Sciatic nerve (tissue), 2 donors: ENCODE data around the gene FAM221B. TPM values are rescaled to one million over a fixed set of nuclear protein-coding genes. Genes with fewer than 3 reads are reported as not detected.

Experiments used
- ATAC-seq: fragments of 200-7000 bp; cut with Tn5 transposase; one replicate; pipeline ENCODE4 v1.9.1; 2020; ENCODE audit warnings: mild to moderate bottlenecking, moderate library complexity
- DNase-seq: peaks from one replicate; pipeline ENCODE4 v3.0.0-alpha.2; 2020; ENCODE audit warnings: low spot score
- intact Hi-C: fragments of 100-400 bp; cut with DNase I; formaldehyde crosslinking; loops from one replicate; pipeline ENCODE4 v1.14.2; 2022
- total RNA-seq: library from RNA; stranded (reverse); fragmentation: NEBNext Ultra II Directional; extraction: Animal tissue kit (Norgen Biotek cat#: 25700); gene quantifications from one replicate; pipeline ENCODE4 v1.2.1, GENCODE V29; 2021
- donor health status: DM: no; HTN: no; CAD: no.
- donor health status: DM: no; HTN: no; CAD: no.

The FAM221B gene
- total RNA-seq, 1 donor from 2014 or later = not detected

DNA sequence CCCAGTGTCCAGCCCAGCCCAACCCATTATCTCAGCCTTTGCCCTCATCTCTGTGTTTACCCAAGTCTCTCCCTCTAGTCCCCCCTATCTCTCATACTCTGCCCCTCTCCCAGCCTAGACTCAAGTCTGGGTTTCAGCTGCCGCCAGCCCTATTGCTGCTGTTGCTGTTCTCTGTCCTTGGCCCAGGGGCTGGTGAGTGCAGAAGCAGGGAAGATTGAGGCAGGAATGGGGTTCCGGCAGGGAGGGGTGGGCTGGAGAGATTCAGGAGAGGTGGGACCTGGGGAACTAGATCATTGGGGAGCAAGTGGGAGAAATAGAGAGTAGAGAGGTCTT lies 1.2 kb upstream of the FAM221B start:
- DNase-seq (no peak), ATAC-seq (no peak)
- intact Hi-C loops = no loop called here

DNA sequence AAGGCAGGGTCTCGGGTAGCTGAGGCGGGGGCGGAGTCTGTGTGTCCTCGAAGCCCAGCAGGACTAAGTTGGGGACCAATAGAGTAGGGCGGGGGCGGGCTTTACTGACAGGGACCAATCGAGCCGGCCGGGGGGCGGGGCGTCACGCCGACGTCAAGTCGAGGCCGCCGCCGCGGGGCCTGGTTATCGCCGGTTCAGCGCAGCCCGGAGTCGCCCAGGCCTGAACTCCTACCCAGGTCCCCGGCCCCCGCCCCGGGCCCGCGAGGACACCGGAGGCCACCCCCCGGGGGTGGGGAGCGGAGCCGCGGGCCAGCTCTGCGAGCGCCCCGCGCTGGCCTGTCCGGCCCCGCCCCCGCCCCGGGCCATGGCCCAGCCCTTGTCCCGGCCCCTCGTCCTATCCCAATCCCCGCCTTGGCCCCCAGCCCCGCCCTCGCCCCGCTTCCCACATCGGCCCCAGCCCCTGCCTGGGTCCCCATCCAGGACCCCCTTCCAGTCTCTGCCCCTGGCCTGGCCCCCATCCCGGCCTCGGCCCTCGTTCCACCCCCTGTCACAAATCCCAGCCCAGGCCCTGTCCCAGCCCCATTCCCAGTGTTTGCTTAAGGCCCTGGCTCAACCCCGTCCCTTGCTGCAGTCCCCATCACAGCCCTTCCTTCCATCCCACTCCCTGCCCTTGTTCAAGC lies 692 bp upstream of the FAM221B start, which contains the start of gene TMEM8B:
TMEM8B (plus strand) TSS at position 145 of the 680 bp plus-strand sequence; CDS start at position 365, 220 bp downstream.
- peak; percentile 99 for DNase-seq
- peak; percentile 91 for ATAC-seq
- intact Hi-C loops = no loop called here

DNA sequence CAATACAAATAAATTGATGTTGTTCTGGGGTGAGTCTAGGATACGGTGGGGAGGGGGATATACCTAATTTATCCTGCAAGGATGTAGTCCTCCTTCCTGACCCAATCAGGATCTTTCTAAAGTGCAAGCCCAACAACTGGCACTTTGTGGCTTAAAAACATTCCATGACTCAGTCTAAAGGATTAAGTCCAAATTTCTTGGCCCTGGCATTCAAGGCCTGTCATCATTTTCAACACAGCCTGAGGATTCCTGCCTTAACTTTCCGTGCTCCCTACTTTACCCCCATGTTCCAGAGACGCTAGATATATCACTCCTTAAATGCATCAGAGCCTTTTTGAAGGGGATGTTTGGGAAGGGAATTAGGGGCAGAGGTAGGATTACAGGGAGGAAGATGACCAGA lies 1.0 kb downstream of the FAM221B start:
- intact Hi-C loops = no loop called here

GRCh38 chr9:35826071-35826701 lies 2.3 kb downstream of the FAM221B start:
- intact Hi-C loops = no loop called here
- DNase-seq = no peak
- peak; percentile 44 for ATAC-seq

More for the DNA sequence above, 1.0 kb downstream of the FAM221B start:
- ATAC-seq (no peak), DNase-seq (no peak)

DNA sequence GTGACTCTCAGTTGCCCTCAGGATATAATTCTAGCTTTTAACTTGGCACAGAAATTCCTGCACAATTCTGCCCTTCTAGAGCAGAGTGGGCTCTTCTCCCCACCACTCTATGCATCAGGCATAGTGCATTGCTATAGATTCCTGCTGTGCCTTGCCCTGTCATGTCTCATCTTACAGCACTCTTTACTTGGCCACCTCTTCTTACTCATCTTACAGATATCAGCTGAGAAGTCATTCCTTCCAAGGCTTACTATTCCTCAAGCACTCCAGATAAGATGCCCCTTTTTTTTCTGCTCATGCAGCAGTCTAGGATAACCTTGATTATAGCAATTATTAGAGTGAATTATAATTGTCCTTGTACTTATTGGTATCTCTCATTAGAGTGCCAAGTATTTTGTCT lies 5.6 kb downstream of the FAM221B start:
- ATAC-seq = no peak
- intact Hi-C loops = no loop called here
- DNase-seq = no peak

DNA sequence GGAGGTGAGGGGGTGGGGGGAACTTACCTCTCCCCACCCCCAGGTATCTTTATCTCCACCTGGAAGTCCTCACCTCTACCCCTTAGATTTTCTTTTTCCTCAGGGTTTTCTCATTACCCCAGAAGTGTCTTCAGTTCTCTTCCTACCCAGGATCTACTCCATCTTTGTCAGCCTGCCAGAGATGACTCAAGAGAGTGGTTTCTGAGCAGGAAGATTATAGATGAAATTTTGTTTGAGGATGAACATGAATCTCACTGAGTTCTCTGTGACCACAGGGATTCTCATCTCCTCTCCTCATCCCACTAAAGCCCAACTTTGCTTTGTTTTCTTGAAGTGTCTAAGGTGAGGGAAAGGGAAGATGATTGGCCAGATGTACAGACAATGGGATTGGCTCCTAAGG lies 8.5 kb downstream of the FAM221B start:
- no peak for DNase-seq
- intact Hi-C loops = no loop called here
- no peak for ATAC-seq

DNA sequence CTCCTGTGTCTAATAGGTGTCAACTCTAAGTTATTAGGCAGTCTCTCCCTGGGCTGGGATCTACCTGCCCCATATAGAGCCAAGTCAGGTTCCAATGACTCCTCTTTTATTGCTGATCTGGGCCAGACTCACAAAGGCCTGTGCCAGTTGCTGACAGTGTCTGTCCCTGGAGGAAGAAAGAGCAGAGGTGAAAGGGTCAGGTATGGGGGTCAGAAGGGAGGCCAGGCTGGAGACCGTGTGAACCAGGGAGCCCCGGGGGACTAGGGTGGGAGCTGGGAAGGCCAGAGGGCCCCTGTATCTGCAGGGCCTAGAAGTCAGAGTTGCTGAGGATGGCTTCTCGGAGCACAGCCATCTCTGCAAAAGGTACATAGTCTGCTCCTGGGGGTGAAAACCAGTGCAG lies 10.2 kb downstream of the FAM221B start:
- ATAC-seq (no peak), DNase-seq (peak; percentile 55)
- intact Hi-C loops = no loop called here

DNA sequence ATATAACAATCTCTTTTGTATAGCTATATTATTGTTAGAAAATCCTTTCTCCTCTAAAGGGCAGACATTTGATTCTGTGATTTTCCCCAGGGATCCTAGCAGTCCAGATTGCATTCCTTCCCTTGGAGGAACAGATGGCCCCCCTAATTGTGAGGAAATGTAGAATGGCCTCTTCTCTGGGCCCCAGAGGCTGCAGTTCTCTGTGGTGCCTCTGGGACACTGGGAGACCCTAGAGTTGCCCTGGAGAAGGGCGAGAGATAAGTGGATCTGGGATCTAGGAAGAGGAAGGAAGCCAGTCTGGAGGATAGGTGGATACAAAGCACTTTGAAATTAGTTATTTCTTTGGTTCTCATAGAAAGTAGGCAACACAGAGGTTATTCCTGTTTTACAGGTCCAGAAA lies 11.8 kb downstream of the FAM221B start:
- ATAC-seq = no peak

DNA sequence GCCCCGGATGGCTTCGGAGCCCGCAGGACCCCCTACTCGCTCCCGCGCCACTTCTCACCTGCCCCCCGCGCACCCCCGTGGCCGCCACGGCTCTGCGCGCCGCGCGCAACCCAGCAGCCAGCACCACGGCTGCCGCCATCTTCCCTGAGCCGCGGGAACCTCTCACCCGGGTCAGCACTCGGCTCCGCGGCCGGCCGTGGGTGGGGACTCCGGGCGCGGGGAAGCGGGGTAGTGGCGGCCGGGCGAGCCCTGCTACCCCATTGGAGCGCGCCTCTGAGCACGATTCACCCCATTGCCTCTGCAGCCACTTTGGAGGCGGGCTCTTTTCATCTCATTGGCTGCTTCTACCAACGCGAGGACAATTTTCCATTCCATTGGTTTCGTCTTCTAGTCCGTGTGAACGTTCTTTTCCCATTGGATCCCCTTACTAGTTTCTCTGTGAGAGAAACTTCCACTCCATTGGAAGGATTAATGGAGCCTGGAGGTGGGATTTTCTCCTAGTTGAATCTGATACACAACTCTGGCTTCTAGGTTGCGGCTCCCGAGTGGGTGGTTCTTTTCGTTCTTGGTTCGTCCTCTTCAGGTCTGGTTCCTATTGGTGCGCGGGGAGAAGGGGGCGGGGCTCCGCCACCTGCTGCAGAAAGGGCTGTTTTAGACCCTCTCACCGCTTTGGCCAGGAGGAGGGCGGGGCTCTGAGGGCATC lies 13.5 kb downstream of the FAM221B start, which contains the start of gene HINT2:
HINT2 (minus strand) TSS at position 202 of the 703 bp plus-strand sequence; CDS start at position 139, 63 bp downstream.
- DNase-seq (peak; percentile 95), ATAC-seq (peak; percentile 95)
- intact Hi-C loops = no loop called here

More for the DNA sequence above, 11.8 kb downstream of the FAM221B start:
- intact Hi-C loops = no loop called here
- DNase-seq = peak; percentile 30

DNA sequence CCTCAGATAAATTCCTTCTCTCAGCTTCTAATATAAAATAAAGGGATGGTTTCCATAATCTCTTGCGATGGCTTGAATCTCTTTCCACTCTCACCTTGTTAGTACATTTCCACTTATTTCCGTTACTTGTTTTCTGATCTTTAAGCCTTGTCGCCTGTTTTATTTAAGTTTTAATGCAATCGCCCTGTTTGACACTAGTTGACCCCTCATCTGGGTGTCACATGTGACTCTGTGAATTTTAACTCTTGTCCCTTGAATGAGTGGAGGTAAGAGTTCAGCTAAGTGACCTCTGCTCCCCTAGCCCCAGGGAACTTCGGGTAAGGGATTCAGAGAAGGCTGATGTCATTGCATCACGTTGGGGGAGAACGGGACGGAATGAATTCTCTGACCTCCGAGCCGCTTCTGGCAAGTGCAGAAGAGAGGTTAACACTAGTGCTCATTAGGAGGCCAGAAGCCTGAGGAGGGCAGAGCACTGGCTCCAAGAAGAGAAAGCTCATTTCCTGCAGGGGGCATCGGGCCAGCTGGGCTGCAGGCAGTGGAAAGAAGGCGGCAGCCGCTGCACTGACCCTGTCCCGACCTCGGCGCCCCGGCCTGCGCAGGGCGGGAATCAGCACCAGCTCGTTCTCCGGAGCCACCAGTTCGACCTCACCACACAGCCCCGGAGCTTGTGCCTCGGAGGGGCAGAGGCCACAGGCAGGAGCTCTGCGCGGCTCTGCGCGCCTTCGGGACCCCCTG lies 14.3 kb downstream of the FAM221B start:
- intact Hi-C loops = no loop called here
- peak; percentile 81 for DNase-seq

GRCh38 chr9:35813434-35814105 lies 15.0 kb downstream of the FAM221B start:
- intact Hi-C loops = no loop called here
- DNase-seq = peak; percentile 34
- no peak for ATAC-seq

More for the DNA sequence above, 14.3 kb downstream of the FAM221B start:
- ATAC-seq = peak; percentile 42

DNA sequence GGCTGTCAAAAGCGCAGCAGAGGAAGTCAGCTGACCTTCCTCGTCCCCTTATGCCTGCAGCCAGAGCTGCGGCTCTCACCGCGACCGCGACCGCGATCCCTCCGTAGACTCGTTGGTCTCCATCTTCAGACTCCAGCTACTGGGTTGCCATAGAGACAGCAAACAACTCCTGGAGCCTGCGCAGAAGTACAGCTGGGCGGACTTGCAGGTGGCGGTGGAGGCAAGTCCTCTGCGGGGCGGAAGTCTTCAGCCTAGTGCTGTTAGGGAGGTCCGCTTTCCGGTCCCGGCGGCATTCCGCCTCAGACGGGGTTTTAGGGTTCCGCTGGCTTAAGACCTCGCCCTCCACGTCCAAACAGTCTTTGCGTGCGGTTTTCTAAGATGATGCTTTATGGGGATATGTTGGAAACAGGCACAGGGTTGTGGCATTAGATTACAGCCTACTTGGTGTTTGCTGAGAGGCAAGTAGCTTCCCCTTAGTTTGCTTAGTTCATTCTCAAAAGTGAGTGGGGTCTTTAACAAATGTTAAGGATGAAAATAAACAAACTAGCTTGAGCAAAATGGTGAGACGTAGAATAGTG lies 16.4 kb downstream of the FAM221B start, which contains the start of gene SPAG8:
SPAG8 (minus strand) TSS at position 238 of the 578 bp plus-strand sequence; CDS start at position 123, 115 bp downstream.
- intact Hi-C loops = no loop called here
- DNase-seq (peak; percentile 93), ATAC-seq (peak; percentile 83)

DNA sequence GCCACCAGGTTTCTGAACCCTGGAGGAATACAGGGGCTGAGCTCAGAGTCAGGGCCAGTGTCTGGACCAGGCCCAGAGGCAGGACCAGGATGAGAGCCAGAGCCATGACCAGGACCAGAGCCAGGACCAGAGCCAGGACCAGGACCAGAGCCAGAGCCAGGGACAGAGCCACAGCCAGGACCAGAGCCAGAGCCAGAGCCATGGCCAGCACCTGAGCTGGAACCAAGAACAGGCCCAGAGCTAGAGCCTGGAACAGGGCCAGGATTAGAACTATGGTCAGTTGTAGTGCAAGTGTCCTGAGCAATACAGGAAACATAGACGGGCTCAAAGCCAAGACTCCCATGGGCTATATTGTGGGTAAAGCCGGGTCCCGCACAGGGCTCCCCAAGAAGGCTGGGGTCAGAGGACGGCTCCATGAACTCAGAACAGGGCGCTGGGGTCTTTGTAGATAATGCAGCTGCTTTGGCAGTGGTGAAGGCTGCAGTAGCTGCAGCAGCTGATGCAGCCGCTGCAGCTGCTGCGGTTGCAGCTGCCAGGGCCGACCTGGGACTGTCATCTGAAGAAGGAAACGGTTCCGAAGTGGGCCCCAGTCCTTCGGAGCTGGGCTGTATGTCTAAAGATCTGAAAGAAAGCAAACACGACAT lies 17.0 kb downstream of the FAM221B start:
- intact Hi-C loops = no loop called here

GRCh38 chr9:35810122-35810521 lies 18.4 kb downstream of the FAM221B start:
- no peak for ATAC-seq
- DNase-seq = no peak
- intact Hi-C loops = no loop called here

More for the DNA sequence above, 17.0 kb downstream of the FAM221B start:
- DNase-seq = peak; percentile 60
- ATAC-seq = no peak

- DNase-seq = no peak
- no peak for ATAC-seq
- intact Hi-C loops = no loop called here
These were observed 20.1 kb downstream of the FAM221B start for GRCh38 chr9:35808433-35808832.

GRCh38 chr9:35806101-35806500 lies 22.4 kb downstream of the FAM221B start:
- ATAC-seq (no peak), DNase-seq (no peak)
- intact Hi-C loops = no loop called here

DNA sequence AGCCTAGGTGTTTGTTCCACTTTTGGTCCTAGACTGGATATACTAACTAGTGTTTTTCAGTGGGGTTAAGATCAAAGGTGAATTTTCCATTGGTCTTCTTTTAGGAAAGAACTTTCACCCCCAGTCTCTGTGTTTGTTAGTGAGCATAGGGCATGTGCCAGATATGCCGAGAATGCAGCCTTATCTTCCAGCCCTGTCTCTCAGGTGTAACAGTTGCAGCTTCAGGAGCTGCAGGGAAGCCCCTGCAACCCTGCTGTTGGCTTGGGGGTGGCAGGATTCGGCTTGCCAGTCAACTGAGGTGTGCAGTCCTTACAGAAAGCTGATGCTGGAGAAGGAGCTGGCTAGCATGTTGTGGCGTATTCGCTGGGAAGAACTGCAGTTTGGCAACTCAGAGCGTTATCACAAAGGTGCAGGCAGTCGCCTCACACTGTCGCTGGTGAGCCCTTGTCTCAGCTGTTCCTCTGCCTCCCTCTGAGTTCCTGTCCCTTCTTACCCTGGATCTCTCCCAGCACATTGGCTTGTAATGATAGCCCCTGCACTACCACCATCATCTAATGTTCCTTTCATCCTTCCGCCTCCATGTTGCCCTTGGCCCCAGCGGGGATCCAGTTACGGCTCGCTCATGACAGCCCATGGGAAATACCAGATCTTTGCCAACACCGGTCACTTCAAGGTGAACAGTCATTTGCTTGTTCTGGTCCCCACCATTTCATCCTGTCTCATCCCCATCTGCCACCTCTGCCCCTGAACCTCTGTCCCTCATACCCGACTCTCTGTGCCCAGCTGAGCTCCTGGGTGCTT lies 27.0 kb downstream of the FAM221B start:
- intact Hi-C loops = no loop called here
- no peak for ATAC-seq
- DNase-seq = no peak
